ENCODE data around the gene CR1. TPM values are rescaled to one million over a fixed set of nuclear protein-coding genes. Genes with fewer than 3 reads are reported as not detected.

CR1 gene
- 0.26 TPM in 1 of 2 replicates, not detected in the other for total RNA-seq (2014; rRNA removed; shearing (Covaris generic); ENCODE audit: low replicate concordance)

DNA sequence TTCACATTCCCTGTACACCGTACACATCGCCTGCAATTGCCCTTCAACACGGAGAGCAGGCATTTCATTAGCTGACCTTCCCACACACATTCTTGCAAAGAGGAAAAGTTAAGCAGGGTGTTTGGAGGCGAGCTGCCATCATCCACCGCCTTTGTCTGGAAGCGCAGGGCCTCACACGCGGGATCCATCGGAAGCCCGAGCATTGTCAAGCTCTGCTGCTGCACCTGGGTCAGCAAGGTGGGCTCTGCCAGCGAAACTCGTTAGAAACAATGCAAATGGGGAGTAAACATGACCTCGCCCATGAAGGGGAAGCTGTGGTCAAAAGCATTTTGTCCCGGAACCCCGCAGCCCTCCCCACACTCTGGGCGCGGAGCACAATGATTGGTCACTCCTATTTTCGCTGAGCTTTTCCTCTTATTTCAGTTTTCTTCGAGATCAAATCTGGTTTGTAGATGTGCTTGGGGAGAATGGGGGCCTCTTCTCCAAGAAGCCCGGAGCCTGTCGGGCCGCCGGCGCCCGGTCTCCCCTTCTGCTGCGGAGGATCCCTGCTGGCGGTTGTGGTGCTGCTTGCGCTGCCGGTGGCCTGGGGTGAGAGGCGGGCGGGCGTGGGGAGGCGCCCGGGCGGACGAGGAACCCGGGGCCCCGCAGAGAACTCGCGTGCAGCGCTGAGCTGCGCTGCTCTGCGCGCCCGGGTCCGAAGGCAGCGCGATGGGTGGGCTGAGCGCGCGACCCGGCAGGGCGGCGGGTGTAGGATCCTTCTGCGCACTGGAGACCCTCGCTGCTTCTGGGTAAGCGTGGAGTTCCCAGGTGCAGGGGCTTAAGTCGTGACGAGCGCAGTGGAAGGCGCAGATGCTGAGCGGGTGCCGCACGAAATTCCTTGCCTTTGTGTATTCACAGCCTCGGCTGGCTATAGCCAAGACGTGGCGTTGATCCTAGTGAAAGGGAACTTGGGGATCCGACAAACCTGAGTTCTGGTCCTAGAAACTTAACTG is at the start of gene CR1:
Gene CR1, plus strand, starts transcription at position 357 of the 992 bp plus-strand sequence. Its CDS starts 111 bp downstream, at position 468.
- peak within 1 kb of the TSS; percentile 20; the same call in 1 of the 2 replicates for H3K4me3 ChIP-seq
- DNase-seq, result peak; percentile 38
- peaks cover 6% of the 10 kb centered on the region for H3K27me3 ChIP-seq
- no peaks in the 10 kb centered on the region for H3K9me3 ChIP-seq
- no peaks in the 10 kb centered on the region for H3K36me3 ChIP-seq

DNA sequence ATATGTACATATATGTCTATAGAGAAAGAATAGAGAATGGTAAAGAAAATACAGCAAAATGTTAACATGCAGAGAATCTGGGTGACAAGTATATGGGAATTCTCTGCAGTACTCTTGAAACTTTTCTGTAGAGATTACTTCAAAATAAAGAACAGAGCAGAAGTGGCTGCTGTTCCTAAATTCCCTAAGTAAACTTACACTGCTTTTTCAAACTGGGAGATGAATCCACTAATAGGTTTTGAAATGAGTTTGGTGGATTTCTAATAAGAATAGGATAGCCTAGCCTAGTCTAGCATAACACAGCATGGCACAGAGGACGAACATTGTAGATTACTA is 42.3 kb upstream of the CR1 start:
- Histone ChIP-seq H3K9me3 (no peaks in the 10 kb centered on the region), H3K27me3 (peaks cover 43% of the 10 kb centered on the region), H3K4me3 (no peak overlapping the region; the same call in 1 of the 2 replicates), H3K36me3 (no peaks in the 10 kb centered on the region)
- DNase-seq, result no peak

DNA sequence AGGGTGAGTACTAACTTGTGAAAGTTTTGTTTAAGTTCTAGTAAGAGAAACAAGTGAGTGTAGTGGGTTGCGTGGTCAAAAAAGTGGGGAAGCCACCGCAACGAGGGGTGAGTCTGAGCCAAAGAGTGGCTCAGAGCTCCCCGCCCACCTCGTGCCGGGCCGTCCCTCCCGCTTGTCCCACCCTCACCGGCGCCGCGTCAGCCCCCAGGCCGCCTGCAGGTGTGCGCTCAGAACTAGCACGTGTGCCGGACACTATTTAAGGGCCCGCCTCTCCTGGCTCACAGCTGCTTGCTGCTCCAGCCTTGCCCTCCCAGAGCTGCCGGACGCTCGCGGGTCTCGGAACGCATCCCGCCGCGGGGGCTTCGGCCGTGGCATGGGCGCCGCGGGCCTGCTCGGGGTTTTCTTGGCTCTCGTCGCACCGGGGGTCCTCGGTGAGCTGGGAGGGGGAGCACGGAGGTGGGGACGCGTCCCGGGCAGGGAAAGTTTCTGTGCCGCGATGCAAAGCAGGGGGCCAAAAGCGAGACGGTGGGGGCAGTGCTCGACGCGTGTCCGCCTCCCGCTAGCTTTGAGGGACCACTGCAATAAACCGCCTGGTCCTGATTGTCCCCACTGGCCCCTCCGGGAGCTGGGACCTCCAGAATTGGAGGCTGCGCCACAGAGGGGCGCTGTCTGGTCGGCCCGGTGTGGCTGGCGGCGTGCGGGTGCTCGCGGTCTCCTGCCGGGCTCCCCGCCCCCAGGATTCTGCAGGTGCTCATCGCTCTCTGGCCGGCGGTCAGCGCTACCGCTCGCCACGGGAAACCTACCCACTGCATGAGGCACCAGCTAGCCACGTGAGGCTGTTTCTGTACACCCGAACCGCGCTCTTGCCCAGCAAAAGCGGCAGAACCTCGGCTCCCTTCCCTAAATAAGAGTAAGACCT is 41.7 kb upstream of the CR1 start, which contains the start of gene CR2:
Gene CR2, plus strand, starts transcription at position 283 of the 919 bp plus-strand sequence. Its CDS starts 91 bp downstream, at position 374.
- peak; percentile 47 for DNase-seq
- no peaks in the 10 kb centered on the region for H3K36me3 ChIP-seq
- H3K27me3 ChIP-seq, result peaks cover 43% of the 10 kb centered on the region
- peak within 1 kb of the TSS; percentile 44 for H3K4me3 ChIP-seq
- no peaks in the 10 kb centered on the region for H3K9me3 ChIP-seq

DNA sequence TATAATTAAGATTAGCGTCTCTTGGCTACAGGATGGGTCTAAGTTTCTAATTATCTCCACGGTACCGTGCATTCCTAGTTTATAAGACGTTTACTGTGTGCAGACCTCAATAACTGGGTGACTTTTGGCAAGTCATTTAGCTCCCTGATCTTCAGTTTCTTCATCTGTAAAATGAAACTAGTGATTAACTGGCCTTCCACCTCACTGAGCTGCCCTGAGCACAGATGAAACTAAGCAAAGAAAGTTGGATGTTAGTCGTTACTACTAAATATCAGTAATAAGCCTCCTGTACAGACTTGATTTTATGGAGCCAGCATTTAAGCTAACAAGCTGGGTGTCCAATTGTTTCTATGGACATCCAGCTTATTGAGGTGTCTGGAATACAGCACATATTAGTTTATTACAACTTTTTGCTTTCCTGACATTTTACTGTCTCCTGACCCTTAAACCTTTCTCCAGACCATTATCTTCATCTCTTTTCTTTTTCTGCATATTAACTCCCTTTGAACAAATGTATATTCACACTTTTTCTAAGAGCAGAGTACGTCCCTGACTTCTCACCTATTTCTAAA is 40.7 kb upstream of the CR1 start:
- peaks cover 35% of the 10 kb centered on the region for H3K27me3 ChIP-seq
- H3K36me3 ChIP-seq, result no peaks in the 10 kb centered on the region
- H3K9me3 ChIP-seq, result no peaks in the 10 kb centered on the region
- no peak for DNase-seq
- peak overlapping the region; percentile 44; the same call in 1 of the 2 replicates for H3K4me3 ChIP-seq

DNA sequence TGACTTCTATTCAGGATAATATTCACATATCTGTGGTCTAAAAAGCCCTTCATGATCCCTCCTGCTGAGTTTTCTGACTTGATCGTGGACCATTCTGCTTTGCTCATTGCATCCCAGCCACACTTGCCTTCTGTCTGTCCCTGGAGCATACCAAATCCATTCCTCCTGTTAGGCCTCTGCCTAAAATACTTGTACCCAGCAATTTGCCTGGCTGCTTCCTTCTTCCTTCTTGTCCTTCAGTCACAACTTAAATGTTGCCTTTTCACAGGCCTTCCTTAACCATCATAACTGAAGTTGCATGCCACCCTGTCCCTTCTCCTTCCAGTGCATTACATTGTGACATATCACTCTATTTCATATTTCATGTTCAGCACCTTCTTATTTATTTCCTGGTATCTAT is 37.5 kb upstream of the CR1 start:
- Histone ChIP-seq H3K36me3 (no peaks in the 10 kb centered on the region), H3K27me3 (peaks cover 15% of the 10 kb centered on the region; the same call in 1 of the 2 replicates), H3K4me3 (no peak overlapping the region), H3K9me3 (no peaks in the 10 kb centered on the region)
- no peak for DNase-seq

DNA sequence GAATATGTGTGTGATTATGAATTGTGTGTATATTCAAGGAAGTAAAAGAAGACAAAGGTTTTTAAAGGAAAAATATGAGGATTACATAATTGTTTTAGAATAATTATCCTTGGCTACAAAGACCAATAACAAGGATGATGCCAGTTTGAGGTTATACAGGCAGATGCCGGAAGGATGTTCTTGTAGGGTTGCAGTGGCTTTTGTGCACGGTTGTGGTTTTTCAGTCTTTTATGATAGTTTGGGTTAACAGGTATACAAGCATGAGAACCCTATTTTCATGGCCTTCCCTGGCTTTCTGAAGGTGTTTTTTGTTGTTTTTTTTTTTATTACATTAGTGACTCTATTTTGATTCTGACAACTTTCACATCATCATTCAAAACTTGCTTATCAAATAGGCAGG is 36.9 kb upstream of the CR1 start:
- Histone ChIP-seq H3K36me3 (no peaks in the 10 kb centered on the region), H3K4me3 (no peak overlapping the region), H3K27me3 (peaks cover 9% of the 10 kb centered on the region; the same call in 1 of the 2 replicates), H3K9me3 (no peaks in the 10 kb centered on the region)
- DNase-seq, result no peak

DNA sequence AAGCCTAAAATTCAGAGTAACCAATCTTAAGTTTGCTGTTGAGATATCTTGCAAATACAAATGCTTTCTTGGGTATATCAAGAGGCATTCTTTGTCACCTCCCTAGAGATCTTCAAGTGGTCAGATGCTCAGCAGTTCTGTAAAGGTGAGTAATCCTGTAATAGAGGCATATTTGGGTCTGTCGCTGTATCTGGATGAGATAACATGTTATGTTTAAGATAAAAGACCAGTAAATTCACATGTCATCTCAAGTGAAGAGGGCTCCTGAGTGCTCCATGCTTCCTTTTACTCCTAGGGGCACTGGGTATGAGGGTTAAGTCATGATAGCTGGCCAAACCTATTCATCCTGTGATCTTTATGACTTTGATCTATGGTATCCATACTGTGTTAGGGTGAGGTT is 34.3 kb upstream of the CR1 start:
- no peak for DNase-seq
- Histone ChIP-seq H3K9me3 (no peaks in the 10 kb centered on the region), H3K27me3 (no peaks in the 10 kb centered on the region), H3K4me3 (no peak overlapping the region), H3K36me3 (no peaks in the 10 kb centered on the region)

DNA sequence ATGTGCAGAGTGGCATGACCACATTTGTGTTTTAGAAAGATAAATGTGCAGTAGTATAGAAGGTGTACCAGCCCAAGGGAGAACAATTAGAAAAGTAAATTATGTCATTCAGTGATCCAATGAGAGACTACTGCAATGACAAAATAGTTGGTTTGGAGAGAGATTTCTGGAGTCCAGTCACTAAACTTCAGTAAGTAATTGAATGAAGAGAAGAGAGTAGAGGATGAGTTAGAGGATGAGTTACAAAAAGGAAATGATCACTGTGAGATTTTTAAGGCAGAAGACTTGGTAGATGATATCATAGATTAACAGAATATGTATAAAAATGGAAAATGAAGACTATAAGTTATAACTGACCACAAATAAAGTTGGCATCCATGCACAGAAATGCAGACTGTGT is 33.4 kb upstream of the CR1 start:
- Histone ChIP-seq H3K27me3 (no peaks in the 10 kb centered on the region; the same call in 1 of the 2 replicates), H3K4me3 (no peak overlapping the region), H3K9me3 (no peaks in the 10 kb centered on the region), H3K36me3 (no peaks in the 10 kb centered on the region)
- no peak for DNase-seq

DNA sequence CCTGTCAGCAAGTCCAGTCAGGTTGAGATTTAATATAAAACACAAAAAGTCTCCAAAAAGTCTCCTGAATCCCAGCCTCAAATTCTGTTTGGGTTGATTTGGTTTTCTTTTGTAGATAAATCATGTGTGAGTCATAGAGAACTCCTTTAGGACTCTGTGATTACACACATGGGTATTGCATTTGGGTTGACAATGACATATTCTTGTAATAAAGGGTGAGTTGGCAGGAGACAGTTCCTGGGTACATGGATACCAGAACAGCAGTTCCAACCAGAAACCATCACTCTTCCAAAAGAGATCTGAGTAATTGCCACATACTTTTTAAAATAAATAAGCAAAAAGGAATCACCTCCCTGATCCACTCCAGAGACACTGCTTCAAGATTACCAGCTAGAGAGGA is 32.9 kb upstream of the CR1 start:
- Histone ChIP-seq H3K4me3 (no peak overlapping the region), H3K36me3 (no peaks in the 10 kb centered on the region), H3K9me3 (no peaks in the 10 kb centered on the region), H3K27me3 (no peaks in the 10 kb centered on the region; the same call in 1 of the 2 replicates)
- peak; percentile 27 for DNase-seq

DNA sequence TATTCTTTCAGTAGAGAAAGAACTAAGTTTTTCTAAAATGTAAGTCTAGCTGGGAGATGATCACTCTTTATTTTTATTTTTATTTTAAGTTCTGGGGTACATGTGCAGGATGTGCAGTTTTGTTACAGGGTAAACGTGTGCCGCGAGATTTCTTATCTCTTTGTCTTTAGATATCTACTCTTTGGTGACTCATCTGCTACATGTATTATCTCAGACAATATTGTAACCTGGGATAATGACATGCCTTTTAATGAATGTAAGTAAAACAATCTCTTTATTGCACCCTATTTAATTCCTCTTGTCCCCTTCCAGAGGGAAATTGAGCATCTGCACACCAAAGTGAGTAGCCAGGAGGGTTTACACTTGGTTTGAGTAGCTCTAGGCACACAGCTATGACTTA is 32.4 kb upstream of the CR1 start:
- H3K27me3 ChIP-seq, result no peaks in the 10 kb centered on the region; the same call in 1 of the 2 replicates
- H3K36me3 ChIP-seq, result no peaks in the 10 kb centered on the region
- no peaks in the 10 kb centered on the region for H3K9me3 ChIP-seq
- DNase-seq, result no peak
- H3K4me3 ChIP-seq, result no peak overlapping the region

DNA sequence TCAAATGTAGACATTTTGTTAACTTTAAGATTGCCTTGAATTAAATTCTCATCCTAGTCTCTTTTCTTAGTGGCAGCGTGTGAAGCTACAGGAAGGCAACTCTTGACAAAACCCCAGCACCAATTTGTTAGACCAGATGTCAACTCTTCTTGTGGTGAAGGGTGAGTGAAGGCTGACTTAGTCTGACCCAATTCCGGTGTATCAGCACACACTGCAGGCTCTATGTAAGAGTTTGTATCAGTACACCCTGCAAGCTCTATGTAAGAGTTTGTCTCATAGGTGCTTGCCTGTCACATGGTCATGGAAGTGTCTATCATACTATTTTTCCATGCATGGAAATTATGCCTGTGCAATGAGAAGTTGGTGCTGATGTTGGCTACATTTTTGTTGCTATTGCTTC is 25.0 kb upstream of the CR1 start:
- DNase-seq, result no peak
- H3K4me3 ChIP-seq, result no peak overlapping the region
- H3K9me3 ChIP-seq, result no peaks in the 10 kb centered on the region
- H3K36me3 ChIP-seq, result no peaks in the 10 kb centered on the region
- H3K27me3 ChIP-seq, result no peaks in the 10 kb centered on the region; the same call in 1 of the 2 replicates

DNA sequence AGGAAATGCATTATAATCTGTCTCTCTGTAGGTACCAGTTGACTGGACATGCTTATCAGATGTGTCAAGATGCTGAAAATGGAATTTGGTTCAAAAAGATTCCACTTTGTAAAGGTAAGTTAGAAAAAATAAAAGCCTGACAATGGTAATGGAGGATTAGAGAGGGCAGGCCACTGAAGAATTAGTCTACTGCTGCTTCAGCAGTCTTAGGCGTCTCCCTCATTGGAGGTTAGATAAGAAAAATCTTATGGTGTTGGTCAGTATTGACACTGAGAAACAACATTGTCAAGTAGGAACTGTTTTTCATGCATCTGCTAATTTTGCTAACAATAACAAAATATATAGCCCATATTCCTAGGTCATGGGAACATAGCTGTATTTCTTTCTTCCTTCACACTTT is 21.7 kb upstream of the CR1 start:
- H3K9me3 ChIP-seq, result no peaks in the 10 kb centered on the region
- no peaks in the 10 kb centered on the region for H3K27me3 ChIP-seq
- no peaks in the 10 kb centered on the region for H3K36me3 ChIP-seq
- H3K4me3 ChIP-seq, result no peak overlapping the region
- no peak for DNase-seq

DNA sequence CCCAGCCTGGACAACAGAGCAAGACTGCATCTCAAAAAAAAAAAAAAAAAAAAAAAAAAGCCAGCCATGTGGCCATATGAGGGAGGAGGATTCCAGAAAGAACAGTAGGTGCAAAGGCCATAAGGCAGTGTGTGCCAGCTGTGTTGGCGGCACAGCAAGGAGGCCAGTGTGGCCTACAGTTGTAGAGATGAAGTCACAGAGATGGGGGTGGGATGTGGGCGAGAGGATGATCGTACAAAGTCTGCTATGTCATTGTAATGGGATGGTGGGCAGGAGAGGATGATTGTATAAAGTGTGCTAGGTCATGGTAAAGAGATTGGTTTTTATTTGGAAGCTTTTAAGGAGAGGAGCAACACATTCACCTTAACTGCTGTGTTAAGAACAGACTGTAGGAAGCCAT is 9.8 kb upstream of the CR1 start:
- Histone ChIP-seq H3K9me3 (no peaks in the 10 kb centered on the region), H3K27me3 (no peaks in the 10 kb centered on the region), H3K36me3 (no peaks in the 10 kb centered on the region), H3K4me3 (no peak overlapping the region)
- DNase-seq, result no peak

DNA sequence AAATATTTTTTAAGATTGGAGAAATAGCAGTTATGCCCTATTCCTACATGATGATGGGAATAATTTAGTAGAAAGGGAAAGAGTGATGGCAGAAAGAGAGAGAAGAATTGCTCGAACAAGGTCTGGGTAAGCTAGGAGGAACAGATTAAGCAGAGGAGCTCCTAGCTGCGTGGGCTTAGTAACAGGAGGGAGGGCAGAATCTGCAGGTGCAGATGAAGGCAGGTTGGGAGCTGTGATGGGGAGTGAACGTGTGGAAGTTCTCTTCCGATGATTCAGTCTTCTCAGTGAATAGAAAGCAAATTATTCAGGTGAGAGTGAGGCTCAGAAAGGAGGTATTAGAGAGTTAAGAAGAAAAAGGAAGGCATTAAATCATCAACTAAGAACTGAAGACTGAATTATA is 8.3 kb upstream of the CR1 start:
- H3K36me3 ChIP-seq, result no peaks in the 10 kb centered on the region
- no peak overlapping the region for H3K4me3 ChIP-seq
- no peaks in the 10 kb centered on the region for H3K9me3 ChIP-seq
- DNase-seq, result no peak
- no peaks in the 10 kb centered on the region for H3K27me3 ChIP-seq

DNA sequence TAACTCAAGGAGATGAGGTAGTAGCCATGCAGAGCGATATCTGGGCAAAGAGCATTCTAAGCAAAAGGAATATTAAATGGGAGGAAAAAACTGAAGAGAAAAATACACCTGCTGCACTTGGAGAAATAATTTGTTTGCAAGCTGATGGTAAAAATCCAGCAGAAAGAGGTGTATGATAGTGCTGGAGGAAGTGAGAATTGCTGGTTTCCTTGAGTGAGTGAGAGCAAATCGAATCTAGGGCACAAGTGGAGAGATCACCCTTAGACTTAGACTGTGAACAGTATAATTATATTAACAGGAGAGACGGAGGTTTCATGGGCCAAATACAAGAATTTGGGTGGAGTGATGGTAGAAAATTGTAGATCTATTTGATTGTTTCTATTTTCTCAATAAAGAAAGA is 2.7 kb upstream of the CR1 start:
- DNase-seq, result no peak
- no peak overlapping the region for H3K4me3 ChIP-seq
- H3K27me3 ChIP-seq, result peaks cover under 1% of the 10 kb centered on the region; the same call in 1 of the 2 replicates
- no peaks in the 10 kb centered on the region for H3K9me3 ChIP-seq
- no peaks in the 10 kb centered on the region for H3K36me3 ChIP-seq

DNA sequence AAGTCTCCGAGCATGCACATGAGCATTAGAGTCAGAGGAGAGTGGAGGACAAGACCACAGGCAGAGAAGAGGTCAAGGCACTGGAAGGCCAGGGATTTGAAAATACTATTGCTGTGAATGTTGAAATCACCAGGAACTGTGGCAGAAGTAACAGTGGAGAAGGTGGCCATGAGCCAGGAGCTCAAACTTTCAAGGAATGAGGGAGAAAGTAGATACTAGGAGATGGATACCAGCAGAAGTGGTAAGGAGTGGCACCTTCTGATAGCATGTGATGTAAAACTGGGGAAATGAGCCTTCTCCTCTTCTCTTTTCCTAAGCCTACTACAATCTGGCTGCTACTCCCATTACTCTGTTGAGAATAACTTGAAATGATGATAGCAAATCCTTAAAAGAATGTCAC is 1.8 kb upstream of the CR1 start:
- no peaks in the 10 kb centered on the region for H3K9me3 ChIP-seq
- H3K36me3 ChIP-seq, result no peaks in the 10 kb centered on the region
- peaks cover 2% of the 10 kb centered on the region; the same call in 1 of the 2 replicates for H3K27me3 ChIP-seq
- no peak for DNase-seq
- no peak overlapping the region for H3K4me3 ChIP-seq
